Dendritic cell treated with granulocyte-macrophage colony-stimulating factor and Interleukin-4, amounts not matched to agents 40 ng/mL and 50 ng/mL, for 4 days (primary cell): ENCODE results near the gene SLC6A15.

ENCODE experiments used
- H3K27ac Mint-ChIP-seq: one replicate; pipeline ENCODE4 v1.8.0; 2022; ENCODE audit warnings: mild to moderate bottlenecking, mixed read lengths
- H3K27me3 Mint-ChIP-seq: one replicate; pipeline ENCODE4 v1.8.0; 2022; ENCODE audit warnings: mild to moderate bottlenecking, mixed read lengths
- H3K36me3 Mint-ChIP-seq: one replicate; pipeline ENCODE4 v1.8.0; 2022; ENCODE audit warnings: low read depth, mixed read lengths
- H3K4me1 Mint-ChIP-seq: one replicate; pipeline ENCODE4 v1.8.0; 2022; ENCODE audit warnings: low read depth, mixed read lengths
- H3K4me3 Mint-ChIP-seq: one replicate; pipeline ENCODE4 v1.8.0; 2022; ENCODE audit warnings: mild to moderate bottlenecking, moderate library complexity, mixed read lengths
- H3K9me3 Mint-ChIP-seq: one replicate; pipeline ENCODE4 v1.8.0; 2022; ENCODE audit warnings: mixed read lengths
- intact Hi-C: fragments of 100-400 bp; cut with micrococcal nuclease; formaldehyde crosslinking; loops from one replicate; pipeline ENCODE4 v1.15.0; 2022

SLC6A15 gene

GRCh38 chr12:84910549-84911241, 1.9 kb downstream of the SLC6A15 start:
- intact Hi-C loops, result no loop called here
- H3K4me1 Mint-ChIP-seq, result peaks cover 15% of the 10 kb centered on the region
- H3K4me3 Mint-ChIP-seq, result no peak overlapping the region
- peaks cover 43% of the 10 kb centered on the region for H3K27me3 Mint-ChIP-seq
- no peaks in the 10 kb centered on the region for H3K9me3 Mint-ChIP-seq
- no peak overlapping the region for H3K27ac Mint-ChIP-seq
- H3K36me3 Mint-ChIP-seq, result no peaks in the 10 kb centered on the region

DNA sequence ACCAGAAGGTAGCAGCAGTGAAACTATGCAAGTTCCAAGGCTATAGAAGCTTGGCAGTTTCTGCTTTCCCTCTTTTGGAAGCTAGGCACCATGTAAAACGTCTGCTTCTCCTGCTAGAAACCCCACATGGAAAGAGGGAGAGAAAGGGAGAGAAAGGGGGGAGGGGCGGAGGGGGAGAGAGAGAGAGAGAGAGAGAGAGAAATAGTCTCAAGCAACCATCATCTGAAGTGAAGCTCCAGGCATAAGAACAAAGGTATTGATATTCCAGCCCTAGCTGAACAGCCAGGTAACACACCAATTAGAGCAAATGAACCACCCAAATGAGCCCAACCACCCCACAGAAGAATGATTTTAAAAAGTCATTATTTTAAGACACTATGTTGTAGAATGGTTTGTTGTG, 8.5 kb downstream of the SLC6A15 start:
- Mint-ChIP-seq H3K9me3 (no peaks in the 10 kb centered on the region), H3K27me3 (peaks cover 2% of the 10 kb centered on the region), H3K27ac (no peak overlapping the region), H3K4me1 (no peaks in the 10 kb centered on the region), H3K4me3 (no peak overlapping the region), H3K36me3 (no peaks in the 10 kb centered on the region)
- intact Hi-C loops, result no loop called here

- Mint-ChIP-seq H3K4me1 (no peaks in the 10 kb centered on the region), H3K4me3 (no peak overlapping the region), H3K36me3 (no peaks in the 10 kb centered on the region), H3K9me3 (no peaks in the 10 kb centered on the region), H3K27me3 (no peaks in the 10 kb centered on the region), H3K27ac (no peak overlapping the region)
- intact Hi-C loops, result no loop called here
Observed at GRCh38 chr12:84891106-84891838, 21.3 kb downstream of the SLC6A15 start.

GRCh38 chr12:84889818-84890217, 22.8 kb downstream of the SLC6A15 start:
- intact Hi-C loops, result no loop called here
- H3K9me3 Mint-ChIP-seq, result no peaks in the 10 kb centered on the region
- no peaks in the 10 kb centered on the region for H3K27me3 Mint-ChIP-seq

DNA sequence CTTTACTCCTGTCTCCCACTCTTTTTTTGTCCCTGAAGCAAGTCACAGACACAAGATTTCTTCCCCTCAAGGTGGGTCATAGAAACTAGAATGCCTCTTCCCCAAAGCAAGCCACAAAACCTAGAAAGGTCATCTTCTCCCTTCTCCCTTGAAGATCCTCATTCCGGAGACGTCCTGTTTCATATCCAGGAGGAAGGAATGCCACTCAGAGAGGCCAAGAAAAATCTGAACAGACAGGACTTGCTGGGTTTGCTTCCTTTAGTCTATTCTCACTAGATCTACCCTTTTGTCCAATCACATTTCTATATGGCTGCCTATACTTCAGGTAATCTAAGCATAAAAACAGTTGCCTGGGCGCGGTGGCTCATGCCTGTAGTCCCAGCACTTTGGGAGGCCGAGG, 23.7 kb downstream of the SLC6A15 start:
- no peaks in the 10 kb centered on the region for H3K9me3 Mint-ChIP-seq
- H3K36me3 Mint-ChIP-seq, result no peaks in the 10 kb centered on the region
- no peaks in the 10 kb centered on the region for H3K4me1 Mint-ChIP-seq
- H3K27ac Mint-ChIP-seq, result no peak overlapping the region
- no peaks in the 10 kb centered on the region for H3K27me3 Mint-ChIP-seq
- intact Hi-C loops, result no loop called here
- no peak overlapping the region for H3K4me3 Mint-ChIP-seq

More at GRCh38 chr12:84889818-84890217, 22.8 kb downstream of the SLC6A15 start:
- Mint-ChIP-seq H3K4me3 (no peak overlapping the region), H3K36me3 (no peaks in the 10 kb centered on the region), H3K4me1 (no peaks in the 10 kb centered on the region), H3K27ac (no peak overlapping the region)

DNA sequence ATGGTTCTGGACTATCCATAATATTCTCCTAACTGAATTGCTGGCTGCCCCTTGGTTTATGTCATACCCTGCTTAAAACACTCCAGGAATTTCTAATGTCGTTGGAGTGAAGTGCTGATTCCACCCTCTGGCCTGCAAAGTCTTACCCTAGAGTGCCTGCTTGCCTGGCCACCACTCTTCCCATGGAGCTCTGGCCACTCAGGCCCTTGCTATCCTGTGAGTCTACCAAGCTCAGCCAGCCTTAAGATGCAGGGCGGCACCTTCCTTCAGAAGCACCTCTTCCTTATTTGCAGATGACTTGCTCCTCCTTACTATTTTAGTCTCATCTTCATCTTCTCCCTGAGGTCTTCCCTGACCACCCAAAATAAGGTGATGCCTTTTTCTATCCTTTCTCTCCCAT, 35.3 kb downstream of the SLC6A15 start:
- no peaks in the 10 kb centered on the region for H3K36me3 Mint-ChIP-seq
- H3K9me3 Mint-ChIP-seq, result no peaks in the 10 kb centered on the region
- H3K4me3 Mint-ChIP-seq, result no peak overlapping the region
- H3K27ac Mint-ChIP-seq, result no peak overlapping the region
- intact Hi-C loops, result no loop called here
- no peaks in the 10 kb centered on the region for H3K27me3 Mint-ChIP-seq
- H3K4me1 Mint-ChIP-seq, result no peaks in the 10 kb centered on the region

DNA sequence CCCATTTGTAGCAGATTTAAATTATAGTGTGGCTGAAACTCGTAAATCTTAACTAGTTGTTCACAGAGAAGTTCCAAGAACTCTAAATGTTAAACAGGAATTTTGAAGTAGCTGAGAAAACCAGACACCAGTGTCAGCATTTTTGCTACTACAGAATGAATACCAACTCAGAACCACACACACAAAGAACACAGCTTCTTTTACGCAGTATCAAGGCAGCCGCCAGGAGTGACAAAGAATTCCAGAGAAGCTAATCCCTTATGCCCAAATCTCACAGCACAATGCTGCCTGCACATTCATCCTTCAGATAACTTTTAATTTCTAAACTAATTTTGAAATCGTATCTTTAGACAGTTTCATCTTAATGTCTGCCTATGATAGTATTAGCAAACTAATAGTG, 37.4 kb downstream of the SLC6A15 start:
- Mint-ChIP-seq H3K4me3 (no peak overlapping the region), H3K4me1 (no peaks in the 10 kb centered on the region), H3K9me3 (no peaks in the 10 kb centered on the region), H3K27ac (no peak overlapping the region), H3K27me3 (no peaks in the 10 kb centered on the region), H3K36me3 (no peaks in the 10 kb centered on the region)
- intact Hi-C loops, result no loop called here

DNA sequence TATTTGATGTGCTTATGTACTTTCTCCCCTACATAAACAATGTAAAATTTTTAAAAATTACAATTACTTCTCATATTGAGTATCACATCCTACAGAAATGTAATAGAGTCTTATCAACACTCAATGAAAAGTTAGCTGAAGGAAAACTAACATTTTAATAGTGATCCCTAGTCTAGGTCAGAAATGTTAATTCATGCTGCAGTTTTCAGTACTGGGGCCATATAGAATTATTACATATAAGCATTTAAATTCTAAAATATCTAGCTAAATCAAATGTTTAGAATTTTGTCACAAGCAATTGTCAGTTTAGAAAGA, 37.8 kb downstream of the SLC6A15 start:
- intact Hi-C loops, result loop anchor here (1.0 kb wide), 1 partner anchor 156 kb away; no protein-coding TSS in a partner anchor
- Mint-ChIP-seq H3K27me3 (no peaks in the 10 kb centered on the region), H3K4me3 (no peak overlapping the region), H3K9me3 (no peaks in the 10 kb centered on the region), H3K4me1 (no peaks in the 10 kb centered on the region), H3K27ac (no peak overlapping the region), H3K36me3 (no peaks in the 10 kb centered on the region)

DNA sequence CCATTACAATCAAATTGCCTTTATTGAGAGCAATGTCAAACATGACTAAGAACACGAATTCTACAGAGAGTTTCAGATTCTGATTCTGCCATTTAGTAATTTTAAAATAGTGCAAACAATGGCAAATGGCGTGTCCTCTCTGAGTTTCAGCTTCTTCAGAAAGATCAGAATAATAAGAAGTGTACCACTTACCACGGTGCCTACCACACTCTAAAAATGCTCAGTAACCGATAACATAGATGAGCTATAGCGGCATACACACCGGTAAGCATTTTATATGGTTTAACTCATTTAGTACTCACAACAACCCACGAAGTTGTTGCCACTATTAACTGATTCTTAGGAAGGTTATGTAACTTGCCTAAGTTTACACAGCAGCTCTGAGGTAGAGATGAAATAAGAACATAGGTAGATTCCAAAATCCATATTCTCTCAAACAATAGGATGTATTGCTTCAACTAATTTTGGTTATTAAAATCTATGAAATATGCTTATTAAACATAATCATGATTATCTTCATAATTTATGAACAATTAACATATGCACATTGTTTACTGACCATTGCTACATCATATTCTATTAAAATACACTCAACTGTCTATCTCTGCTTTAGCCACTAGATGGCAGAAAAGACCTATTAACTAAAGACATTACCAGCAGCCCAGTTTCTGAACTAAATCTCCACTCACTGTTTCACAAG, 38.3 kb downstream of the SLC6A15 start:
- intact Hi-C loops, result loop anchor here (1.0 kb wide), 1 partner anchor 156 kb away; no protein-coding TSS in a partner anchor
- Mint-ChIP-seq H3K4me3 (no peak overlapping the region), H3K27ac (no peak overlapping the region), H3K4me1 (no peaks in the 10 kb centered on the region), H3K36me3 (no peaks in the 10 kb centered on the region), H3K9me3 (no peaks in the 10 kb centered on the region), H3K27me3 (no peaks in the 10 kb centered on the region)

- H3K27ac Mint-ChIP-seq, result no peak overlapping the region
- no peak overlapping the region for H3K4me3 Mint-ChIP-seq
- H3K27me3 Mint-ChIP-seq, result no peaks in the 10 kb centered on the region
- H3K36me3 Mint-ChIP-seq, result no peaks in the 10 kb centered on the region
- intact Hi-C loops, result no loop called here
- no peaks in the 10 kb centered on the region for H3K4me1 Mint-ChIP-seq
- H3K9me3 Mint-ChIP-seq, result no peaks in the 10 kb centered on the region
Observed at GRCh38 chr12:84862186-84862585, 50.4 kb downstream of the SLC6A15 start.

- H3K27me3 Mint-ChIP-seq, result no peaks in the 10 kb centered on the region
- no peaks in the 10 kb centered on the region for H3K36me3 Mint-ChIP-seq
- H3K9me3 Mint-ChIP-seq, result no peaks in the 10 kb centered on the region
- no peaks in the 10 kb centered on the region for H3K4me1 Mint-ChIP-seq
- H3K4me3 Mint-ChIP-seq, result no peak overlapping the region
- no peak overlapping the region for H3K27ac Mint-ChIP-seq
- intact Hi-C loops, result no loop called here
Observed at GRCh38 chr12:84860718-84861117, 51.9 kb downstream of the SLC6A15 start.

DNA sequence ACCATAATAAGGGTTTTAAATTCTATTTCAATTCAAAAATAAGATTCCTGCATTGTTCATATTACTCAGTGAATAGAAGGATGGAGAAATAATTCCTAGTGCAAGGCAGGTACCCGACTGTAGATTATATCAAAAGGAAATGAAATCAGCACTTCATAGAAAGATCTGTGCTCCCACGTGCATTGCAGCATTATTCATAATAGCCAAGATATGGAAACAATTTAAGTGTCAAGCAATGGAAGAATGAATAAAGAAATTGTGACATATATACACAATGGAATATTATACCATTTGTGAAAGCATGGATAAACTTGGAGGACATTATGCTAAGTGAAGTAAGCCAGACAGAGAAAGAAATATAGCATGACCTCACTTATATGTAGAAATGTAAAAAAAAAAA, 53.8 kb downstream of the SLC6A15 start:
- Mint-ChIP-seq H3K9me3 (no peaks in the 10 kb centered on the region), H3K4me3 (no peak overlapping the region), H3K36me3 (no peaks in the 10 kb centered on the region), H3K4me1 (no peaks in the 10 kb centered on the region), H3K27me3 (no peaks in the 10 kb centered on the region), H3K27ac (no peak overlapping the region)
- intact Hi-C loops, result no loop called here

DNA sequence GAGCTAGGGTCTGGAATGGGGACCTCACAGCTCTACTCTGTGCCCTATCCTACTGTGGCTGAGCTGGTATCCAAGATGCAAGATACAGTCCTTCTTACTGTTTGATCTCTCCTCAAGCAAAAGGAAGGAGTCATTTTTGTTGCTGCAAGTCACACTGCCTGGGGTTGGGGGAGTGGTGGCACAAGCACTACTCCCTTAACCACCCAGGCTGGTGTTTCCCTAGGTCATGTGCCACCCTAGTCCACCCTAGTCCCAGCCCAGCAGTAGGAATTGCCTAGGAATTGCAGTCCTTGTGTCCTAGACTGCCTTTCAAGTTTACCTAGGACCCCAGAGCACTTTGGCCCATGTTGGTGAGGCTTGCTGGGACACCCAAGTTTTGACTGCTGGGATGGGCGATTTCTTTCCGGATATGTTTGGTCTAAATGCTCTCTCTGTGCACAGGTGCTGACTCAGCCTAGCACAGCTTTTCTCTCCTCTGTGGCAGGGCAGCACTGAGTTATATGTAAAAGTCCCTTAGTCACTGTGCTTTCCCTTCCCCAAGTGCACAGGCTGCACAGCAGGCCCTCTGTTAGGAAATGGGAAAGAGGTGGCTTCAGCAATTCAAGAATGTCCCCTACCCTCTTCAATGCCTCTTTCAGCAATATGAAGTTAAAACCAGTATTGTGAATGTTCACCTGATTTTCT, 54.9 kb downstream of the SLC6A15 start:
- Mint-ChIP-seq H3K27ac (no peak overlapping the region), H3K36me3 (no peaks in the 10 kb centered on the region), H3K27me3 (no peaks in the 10 kb centered on the region), H3K4me3 (no peak overlapping the region), H3K4me1 (no peaks in the 10 kb centered on the region), H3K9me3 (no peaks in the 10 kb centered on the region)
- intact Hi-C loops, result no loop called here
